ENCODE results near the gene SYNJ1. TPM values are rescaled to one million over a fixed set of nuclear protein-coding genes. Genes with fewer than 3 reads are reported as not detected.

SYNJ1 gene
- total and polyA plus RNA-seq, 2 of the 13 experiments (the other 11 are each of a cell fraction or from before 2014, with no cell fraction given): 2.0 to 2.7 TPM

GRCh38 chr21:32587651-32588050 lies 140.2 kb downstream of the SYNJ1 start:
- POLR2A ChIA-PET: no interaction called here
- Histone ChIP-seq H3K27ac (ENCODE audit: extremely low read length, insufficient read depth, low read length) (no peak overlapping the region), H3K27me3 (ENCODE audit: control insufficient read depth in 1 of 2, insufficient read depth in 2 of 2, low read length in 2 of 2) (no peaks in the 10 kb centered on the region), H3K79me2 (ENCODE audit: insufficient read depth, low read length) (no peaks in the 10 kb centered on the region), H3K4me3 (replicated peaks in 1 of 3; ENCODE audit: insufficient read depth in 1 of 3, low read depth in 2 of 3, low read length in 3 of 3) (no peak overlapping the region), H4K20me1 (ENCODE audit: insufficient read depth, low read length) (no peaks in the 10 kb centered on the region), H3K36me3 (replicated peaks in 1 of 2; ENCODE audit: control insufficient read depth in 1 of 2, insufficient read depth in 2 of 2, low read length in 2 of 2) (no peaks in the 10 kb centered on the region), H3K4me1 (ENCODE audit: insufficient read depth, low read length) (peaks cover 52% of the 10 kb centered on the region), H3K9me3 (ENCODE audit: low read length) (no peaks in the 10 kb centered on the region), H3K9ac (ENCODE audit: insufficient read depth, low read depth, low read length) (no peak overlapping the region), H3K4me2 (ENCODE audit: low read depth, low read length) (no peak overlapping the region), H2AFZ (ENCODE audit: low read length) (no peak overlapping the region)
- no TSS peak for BruUV-seq (replicated peaks)
- no peak for ATAC-seq
- CTCF ChIA-PET (ENCODE audit: low intra/inter-chr PET ratio, low total read pairs): no interaction called here
- FAIRE-seq: no peak
- in situ Hi-C loops (cut with HindIII; ENCODE audit: extremely low pct_ligation_motif_present, low pct_unique_long_range_greater_than_20kb): no loop called here
- no peak for DNase-seq (ENCODE audit: low spot score)
- 93% methylated on average over 5 of the region's 5 CpGs for WGBS (ENCODE audit: low lambda C conversion rate)
- intact Hi-C loops (cut with micrococcal nuclease; ENCODE audit: unreplicated experiment): no loop called here
- TF ChIP-seq HNF4A (CRISPR knock-in tag; IDR thresholded peaks at IDR 0.05) (no peak), DPF2 (CRISPR knock-in tag; IDR thresholded peaks at IDR 0.05; ENCODE audit: borderline replicate concordance, low read depth) (no peak), ZBTB8A (CRISPR knock-in tag; IDR thresholded peaks at IDR 0.05; ENCODE audit: borderline replicate concordance, low read depth) (no peak), ZC3H13 (CRISPR knock-in tag; IDR thresholded peaks at IDR 0.05) (no peak), TERF1 (CRISPR knock-in tag; IDR thresholded peaks at IDR 0.05) (no peak), REXO4 (CRISPR knock-in tag; IDR thresholded peaks at IDR 0.05; ENCODE audit: borderline replicate concordance) (no peak), GATAD2A (CRISPR knock-in tag; IDR thresholded peaks at IDR 0.05) (no peak), ZBTB43 (CRISPR knock-in tag; conservative IDR thresholded peaks at IDR 0.05) (no peak), THAP9 (CRISPR knock-in tag; IDR thresholded peaks at IDR 0.05; ENCODE audit: borderline replicate concordance) (no peak), ZNF883 (CRISPR knock-in tag; IDR thresholded peaks at IDR 0.05; ENCODE audit: not compliant biosample characterization) (no peak), ZNF318 (CRISPR knock-in tag; IDR thresholded peaks at IDR 0.05) (no peak)
